Tibial nerve (tissue), 3 donors: Measurements from ENCODE around the gene GCDH.

ENCODE experiments used
- POLR2A ChIP-seq, 2 donors: fragments of 450-650 bp; IDR thresholded peaks; one replicate each; pipeline ENCODE4 v1.6.1; 2017; ENCODE audit warnings: antibody characterized with exemption in 2 of 2, mild to moderate bottlenecking in 2 of 2, moderate library complexity in 2 of 2
- TF ChIP-seq, protein P1 (sequence below), 5 experiments: fragments of 200-600 bp in 3 of 5; fragments of 450-650 bp in 2 of 5; sonication (generic) in 3 of 5; IDR thresholded peaks; one replicate each; pipeline ENCODE4 v1.5.1; 2016 to 2019; ENCODE audit warnings: antibody characterized with exemption in 5 of 5, mild to moderate bottlenecking in 3 of 5, moderate library complexity in 2 of 5

DNA sequence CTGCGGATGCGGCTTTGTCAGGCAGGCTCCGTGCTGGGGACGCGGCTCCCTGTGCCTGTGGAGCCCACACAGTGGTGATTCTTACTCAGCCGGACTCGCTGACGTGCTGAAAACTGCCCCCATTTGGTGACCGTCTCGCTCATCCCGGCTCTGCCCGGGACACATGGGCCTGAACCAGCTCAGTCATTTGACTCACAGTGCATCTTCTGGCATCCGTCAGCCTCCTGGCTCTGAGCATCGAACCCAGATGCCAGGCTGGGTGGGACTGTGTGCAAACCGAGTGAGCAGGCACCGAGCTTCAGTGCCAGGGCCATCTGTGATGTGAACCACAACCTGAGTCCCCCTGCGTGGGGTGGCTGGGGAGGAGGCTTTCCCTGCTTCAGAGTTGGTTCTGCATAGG, 5.5 kb downstream of the GCDH start:
- TF ChIP-seq, protein P1, sequence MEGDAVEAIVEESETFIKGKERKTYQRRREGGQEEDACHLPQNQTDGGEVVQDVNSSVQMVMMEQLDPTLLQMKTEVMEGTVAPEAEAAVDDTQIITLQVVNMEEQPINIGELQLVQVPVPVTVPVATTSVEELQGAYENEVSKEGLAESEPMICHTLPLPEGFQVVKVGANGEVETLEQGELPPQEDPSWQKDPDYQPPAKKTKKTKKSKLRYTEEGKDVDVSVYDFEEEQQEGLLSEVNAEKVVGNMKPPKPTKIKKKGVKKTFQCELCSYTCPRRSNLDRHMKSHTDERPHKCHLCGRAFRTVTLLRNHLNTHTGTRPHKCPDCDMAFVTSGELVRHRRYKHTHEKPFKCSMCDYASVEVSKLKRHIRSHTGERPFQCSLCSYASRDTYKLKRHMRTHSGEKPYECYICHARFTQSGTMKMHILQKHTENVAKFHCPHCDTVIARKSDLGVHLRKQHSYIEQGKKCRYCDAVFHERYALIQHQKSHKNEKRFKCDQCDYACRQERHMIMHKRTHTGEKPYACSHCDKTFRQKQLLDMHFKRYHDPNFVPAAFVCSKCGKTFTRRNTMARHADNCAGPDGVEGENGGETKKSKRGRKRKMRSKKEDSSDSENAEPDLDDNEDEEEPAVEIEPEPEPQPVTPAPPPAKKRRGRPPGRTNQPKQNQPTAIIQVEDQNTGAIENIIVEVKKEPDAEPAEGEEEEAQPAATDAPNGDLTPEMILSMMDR (IDR thresholded peaks at IDR 0.05): no peak
- TF ChIP-seq POLR2A (IDR thresholded peaks at IDR 0.05): no peak
